ENCODE results near the gene ITGB1. TPM values are rescaled to one million over a fixed set of nuclear protein-coding genes. Genes with fewer than 3 reads are reported as not detected.

Gene ITGB1
- polyA plus RNA-seq, 6 donors from 2014 or later, result 31.4 to 63.1 (median 39.9) TPM

DNA sequence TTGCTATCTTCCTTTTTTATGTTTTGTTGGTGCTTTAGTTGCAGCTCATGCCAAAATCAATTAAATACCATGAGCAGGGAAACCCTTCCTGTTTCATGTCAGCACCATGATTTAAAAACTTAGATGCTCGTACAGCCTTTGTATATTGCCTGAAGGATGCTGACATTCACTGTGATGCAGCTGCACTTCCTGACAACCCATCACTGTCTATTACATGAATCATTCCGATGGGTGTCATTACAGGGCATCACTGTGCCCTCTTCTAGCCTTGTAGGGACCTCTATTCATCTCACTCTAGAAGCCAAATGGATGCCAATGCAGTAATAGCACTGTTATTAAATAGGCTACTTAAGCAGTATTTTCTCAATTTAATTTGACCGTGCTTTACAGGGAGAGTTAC, 18.3 kb upstream of the ITGB1 start:
- H3K9me3 Mint-ChIP-seq, result no peaks in the 10 kb centered on the region
- H3K36me3 Mint-ChIP-seq, result no peaks in the 10 kb centered on the region
- peaks cover 0 to 7% (median 6%) of the 10 kb centered on the region in 3 donors for H3K27me3 Mint-ChIP-seq
- DNase-seq (no peak), ATAC-seq (ENCODE audit: low read depth in 2 of 2) (no peak)
- H3K27ac Mint-ChIP-seq, result no peak overlapping the region
- peaks cover 11 to 18% (median 16%) of the 10 kb centered on the region in 3 donors for H3K4me1 Mint-ChIP-seq
- no peak overlapping the region for H3K4me3 Mint-ChIP-seq

DNA sequence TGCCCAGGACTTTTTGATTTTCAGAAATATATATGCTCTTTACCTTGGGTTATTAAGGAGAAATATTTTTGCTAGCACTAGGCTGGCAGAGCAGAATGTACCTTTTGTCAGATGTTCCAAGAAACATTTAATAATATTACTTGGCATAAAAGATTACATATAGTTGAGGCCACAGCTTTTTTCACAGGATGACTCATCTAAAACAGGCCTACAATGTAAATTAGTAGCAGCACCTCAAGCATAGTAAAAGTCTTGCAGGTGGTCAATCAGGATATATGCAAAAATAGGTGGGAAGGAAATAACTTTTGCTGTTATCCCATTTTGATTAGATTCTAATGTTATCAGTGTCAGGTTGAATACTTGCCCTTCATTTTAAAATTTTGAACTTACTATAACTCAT, 14.9 kb upstream of the ITGB1 start:
- Mint-ChIP-seq H3K36me3 (no peaks in the 10 kb centered on the region), H3K4me1 (peaks cover 0 to 8% (median 0%) of the 10 kb centered on the region in 3 donors), H3K4me3 (peak overlapping the region in 1 of 8 donors; percentile 50), H3K9me3 (no peaks in the 10 kb centered on the region), H3K27ac (peak overlapping the region in 1 of 6 donors; percentile 34), H3K27me3 (peaks cover 0 to 6% (median 4%) of the 10 kb centered on the region in 3 donors)
- ATAC-seq (ENCODE audit: low read depth in 2 of 2), result no peak
- no peak for DNase-seq

DNA sequence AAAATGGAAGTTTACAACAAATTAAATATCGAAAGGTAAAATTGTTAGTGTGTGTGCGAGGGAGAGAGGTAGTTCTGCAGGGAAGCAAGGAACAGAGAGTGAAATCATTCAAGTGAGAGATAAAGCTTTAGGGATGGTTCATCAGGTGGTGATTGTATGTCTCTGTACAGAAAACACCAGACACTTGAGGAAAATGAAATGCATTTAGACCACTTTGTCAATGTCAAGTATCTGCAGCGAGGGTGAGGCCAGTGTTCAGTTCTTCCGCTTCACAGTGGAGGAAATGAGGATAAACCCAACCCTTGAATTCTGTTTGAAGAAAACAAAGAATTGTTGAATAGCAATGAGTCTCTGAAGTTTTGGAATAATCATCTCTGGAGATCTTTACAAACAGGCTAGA, 14.4 kb upstream of the ITGB1 start:
- no peak for DNase-seq
- Mint-ChIP-seq H3K27me3 (peaks cover 0 to 6% (median 4%) of the 10 kb centered on the region in 3 donors), H3K27ac (no peak overlapping the region), H3K9me3 (no peaks in the 10 kb centered on the region), H3K4me1 (peaks cover 0 to 8% (median 0%) of the 10 kb centered on the region in 3 donors), H3K36me3 (no peaks in the 10 kb centered on the region), H3K4me3 (peak overlapping the region in 1 of 8 donors; percentile 50)
- no peak for ATAC-seq (ENCODE audit: low read depth in 2 of 2)

- Mint-ChIP-seq H3K36me3 (no peaks in the 10 kb centered on the region), H3K9me3 (no peaks in the 10 kb centered on the region), H3K27me3 (peaks cover 0 to 4% (median 2%) of the 10 kb centered on the region in 3 donors), H3K4me1 (peaks cover 0 to 8% (median 0%) of the 10 kb centered on the region in 3 donors), H3K27ac (peak overlapping the region in 2 of 6 donors; percentile 4 to 54), H3K4me3 (peak overlapping the region in 3 of 8 donors; percentile 9 to 65 (median 50))
- ATAC-seq (ENCODE audit: low read depth in 2 of 2) (peak in 1 of 2 donors; percentile 42), DNase-seq (no peak)
Observed at GRCh38 chr10:32971536-32972091, 13.6 kb upstream of the ITGB1 start.

DNA sequence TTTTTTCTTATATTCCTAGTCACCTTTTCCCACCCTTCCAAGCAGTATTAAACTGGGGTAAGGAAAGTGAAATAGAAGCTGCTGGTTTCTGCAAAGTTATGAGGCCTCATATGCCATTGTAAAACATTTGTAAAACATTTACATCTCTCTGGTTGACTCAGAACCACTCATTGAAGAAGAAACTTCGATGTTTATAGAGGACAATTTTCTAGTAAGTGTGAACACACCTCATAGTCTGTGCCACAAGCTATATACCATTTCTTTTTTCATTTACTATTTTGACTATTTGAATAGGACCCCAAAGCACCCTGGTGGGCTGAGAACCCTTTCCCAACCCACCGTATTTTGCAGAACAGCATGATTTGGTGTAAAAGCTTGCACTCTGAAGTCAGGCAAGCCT, 12.9 kb upstream of the ITGB1 start:
- Mint-ChIP-seq H3K9me3 (peaks cover 0 to 4% (median 0%) of the 10 kb centered on the region in 7 donors), H3K27ac (no peak overlapping the region), H3K36me3 (no peaks in the 10 kb centered on the region), H3K27me3 (no peaks in the 10 kb centered on the region), H3K4me3 (peak overlapping the region in 1 of 8 donors; percentile 50), H3K4me1 (peaks cover 0 to 8% (median 0%) of the 10 kb centered on the region in 3 donors)
- no peak for ATAC-seq (ENCODE audit: low read depth in 2 of 2)
- no peak for DNase-seq

GRCh38 chr10:32964270-32964669, 6.2 kb upstream of the ITGB1 start:
- Mint-ChIP-seq H3K27ac (no peak overlapping the region), H3K27me3 (peaks cover 0 to 4% (median 0%) of the 10 kb centered on the region in 3 donors), H3K9me3 (peaks cover 0 to 4% (median 0%) of the 10 kb centered on the region in 7 donors), H3K36me3 (no peaks in the 10 kb centered on the region), H3K4me3 (no peak overlapping the region), H3K4me1 (peaks cover 9 to 16% (median 13%) of the 10 kb centered on the region in 3 donors)
- DNase-seq (no peak), ATAC-seq (ENCODE audit: low read depth in 2 of 2) (no peak)

GRCh38 chr10:32963096-32963495, 5.1 kb upstream of the ITGB1 start:
- ATAC-seq (ENCODE audit: low read depth in 2 of 2) (no peak), DNase-seq (no peak)
- H3K27ac Mint-ChIP-seq, result no peak overlapping the region
- H3K27me3 Mint-ChIP-seq, result peaks cover 0 to 4% (median 0%) of the 10 kb centered on the region in 3 donors
- H3K36me3 Mint-ChIP-seq, result no peaks in the 10 kb centered on the region
- peaks cover 17 to 24% (median 21%) of the 10 kb centered on the region in 3 donors for H3K4me1 Mint-ChIP-seq
- no peak overlapping the region for H3K4me3 Mint-ChIP-seq
- H3K9me3 Mint-ChIP-seq, result peaks cover 0 to 4% (median 0%) of the 10 kb centered on the region in 7 donors

- ATAC-seq (ENCODE audit: low read depth in 2 of 2) (no peak), DNase-seq (no peak)
- H3K36me3 Mint-ChIP-seq, result no peaks in the 10 kb centered on the region
- H3K4me3 Mint-ChIP-seq, result no peak overlapping the region
- H3K27ac Mint-ChIP-seq, result no peak overlapping the region
- H3K27me3 Mint-ChIP-seq, result peaks cover 0 to 4% (median 0%) of the 10 kb centered on the region in 3 donors
- peaks cover 17 to 24% (median 21%) of the 10 kb centered on the region in 3 donors for H3K4me1 Mint-ChIP-seq
- H3K9me3 Mint-ChIP-seq, result peaks cover 0 to 4% (median 0%) of the 10 kb centered on the region in 7 donors
Observed at GRCh38 chr10:32962521-32962920, 4.5 kb upstream of the ITGB1 start.

- H3K27ac Mint-ChIP-seq, result peak overlapping the region in 1 of 6 donors; percentile 36
- peak overlapping the region in 1 of 8 donors; percentile 70 for H3K4me3 Mint-ChIP-seq
- DNase-seq, result no peak
- peaks cover 17 to 24% (median 21%) of the 10 kb centered on the region in 3 donors for H3K4me1 Mint-ChIP-seq
- peaks cover 0 to 4% (median 0%) of the 10 kb centered on the region in 7 donors for H3K9me3 Mint-ChIP-seq
- peaks cover 0 to 4% (median 0%) of the 10 kb centered on the region in 3 donors for H3K27me3 Mint-ChIP-seq
- H3K36me3 Mint-ChIP-seq, result no peaks in the 10 kb centered on the region
- ATAC-seq (ENCODE audit: low read depth in 2 of 2), result no peak
Observed at GRCh38 chr10:32961895-32962369, 3.9 kb upstream of the ITGB1 start.

DNA sequence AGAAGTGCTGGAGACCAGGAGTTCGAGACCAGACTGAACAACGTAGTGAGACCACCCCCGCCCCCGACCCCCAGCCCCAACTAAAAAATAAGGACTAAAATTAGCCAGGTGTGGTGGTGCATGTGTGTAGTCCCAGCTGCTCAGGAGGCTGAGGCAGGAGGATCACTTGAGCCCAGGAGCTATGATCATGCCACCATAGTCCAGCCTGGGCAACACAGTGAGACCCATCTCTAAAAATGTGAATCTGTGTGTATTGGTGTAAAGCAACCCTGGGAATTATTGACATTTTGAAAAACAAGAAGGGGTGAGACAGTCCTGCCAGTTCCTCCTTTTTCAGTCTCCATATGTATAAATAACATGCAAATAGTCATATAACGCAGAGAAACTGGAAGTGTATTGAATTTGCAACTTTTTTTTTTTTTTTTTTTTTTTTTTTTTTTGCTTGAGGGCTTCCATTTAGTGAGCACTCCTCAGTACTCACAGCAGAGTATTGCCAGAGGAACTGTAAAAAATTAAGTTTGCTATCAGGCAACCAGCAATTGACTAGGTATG, 3.4 kb upstream of the ITGB1 start:
- ATAC-seq (ENCODE audit: low read depth in 2 of 2), result peak; percentile 32 to 46
- H3K27ac Mint-ChIP-seq, result peak overlapping the region in 4 of 6 donors; percentile 4 to 41 (median 28)
- H3K27me3 Mint-ChIP-seq, result peaks cover 0 to 4% (median 0%) of the 10 kb centered on the region in 3 donors
- H3K9me3 Mint-ChIP-seq, result peaks cover 0 to 2% (median 0%) of the 10 kb centered on the region in 7 donors
- DNase-seq, result peak; percentile 28
- H3K4me1 Mint-ChIP-seq, result peaks cover 17 to 26% (median 21%) of the 10 kb centered on the region in 3 donors
- no peaks in the 10 kb centered on the region for H3K36me3 Mint-ChIP-seq
- peak overlapping the region in 5 of 8 donors; percentile 34 to 77 (median 66) for H3K4me3 Mint-ChIP-seq

DNA sequence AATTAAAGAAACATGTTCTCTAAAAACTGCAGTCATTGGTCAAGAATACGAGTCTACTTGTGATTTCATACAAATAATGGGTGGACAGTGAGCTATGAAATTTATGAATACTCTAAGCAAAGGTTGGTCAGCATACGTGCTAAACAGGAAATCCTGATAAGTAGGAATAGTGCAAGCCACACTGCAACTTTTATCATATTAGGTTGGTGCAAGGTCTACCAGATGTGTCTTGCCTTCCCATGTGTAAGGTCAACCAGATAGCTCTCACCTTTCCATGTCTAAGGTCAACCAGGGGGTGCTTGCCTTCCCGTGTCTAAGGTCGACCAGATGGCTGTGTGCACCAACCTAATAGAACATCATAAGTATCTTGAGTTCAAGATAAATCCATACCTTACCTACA, 2.0 kb upstream of the ITGB1 start:
- no peaks in the 10 kb centered on the region for H3K27me3 Mint-ChIP-seq
- H3K27ac Mint-ChIP-seq, result peak overlapping the region in 1 of 6 donors; percentile 92
- ATAC-seq (ENCODE audit: low read depth in 2 of 2) (no peak), DNase-seq (no peak)
- H3K4me1 Mint-ChIP-seq, result peaks cover 21 to 34% (median 22%) of the 10 kb centered on the region in 3 donors
- H3K9me3 Mint-ChIP-seq, result no peaks in the 10 kb centered on the region
- no peaks in the 10 kb centered on the region for H3K36me3 Mint-ChIP-seq
- peak overlapping the region in 6 of 8 donors; percentile 52 to 93 (median 84) for H3K4me3 Mint-ChIP-seq

DNA sequence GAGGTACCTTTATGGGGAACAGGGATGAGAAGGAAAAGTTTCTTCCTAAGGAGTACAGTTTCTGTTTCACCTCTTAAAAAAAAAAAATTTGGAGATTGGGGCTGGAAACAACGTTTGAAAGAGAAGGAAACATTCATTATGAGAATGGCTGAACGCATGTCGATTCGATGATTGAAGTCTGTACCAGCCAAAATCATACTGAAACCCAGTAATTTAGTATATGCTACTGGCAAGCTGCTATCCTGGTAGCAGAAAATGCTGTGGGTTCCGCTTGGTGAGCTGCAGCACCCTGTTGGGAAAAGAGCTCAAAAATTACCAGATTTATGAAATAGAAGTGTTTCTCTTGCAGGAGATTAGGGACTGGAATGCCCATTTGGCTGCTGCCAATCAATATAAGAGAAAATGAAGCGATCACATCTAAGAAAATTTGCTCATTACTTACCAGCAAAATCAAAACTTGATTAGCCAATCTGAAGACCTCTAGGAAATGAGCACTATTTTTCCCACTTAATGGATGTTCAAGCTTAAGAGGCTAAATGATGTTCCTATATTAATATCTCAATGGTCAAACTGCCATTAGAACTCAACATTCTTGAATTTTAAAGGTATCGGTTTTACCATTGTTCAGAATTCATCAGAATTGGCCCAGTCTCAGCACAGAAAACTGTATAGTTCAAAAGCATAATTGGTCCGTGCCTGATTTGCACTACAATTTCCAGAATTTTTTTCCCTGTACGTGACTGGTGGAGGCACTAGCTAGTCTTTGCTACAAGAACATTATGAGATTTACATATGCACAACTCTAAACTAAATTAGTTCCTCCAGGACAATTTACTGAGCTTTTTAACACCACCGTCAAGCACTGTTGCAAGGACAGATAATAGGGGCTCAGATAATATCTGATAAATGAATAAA, 1.2 kb upstream of the ITGB1 start:
- Mint-ChIP-seq H3K27ac (peak overlapping the region in 5 of 6 donors; percentile 22 to 95 (median 92)), H3K27me3 (no peaks in the 10 kb centered on the region), H3K36me3 (no peaks in the 10 kb centered on the region), H3K4me3 (peak overlapping the region; percentile 84 to 97 (median 93)), H3K9me3 (no peaks in the 10 kb centered on the region), H3K4me1 (peaks cover 24 to 35% (median 26%) of the 10 kb centered on the region in 3 donors)
- no peak for ATAC-seq (ENCODE audit: low read depth in 2 of 2)
- no peak for DNase-seq
